ENCODE measurements around the gene TBC1D12.

The TBC1D12 gene

GRCh38 chr10:94407668-94408067 lies 5.3 kb downstream of the TBC1D12 start:
- no peak for DNase-seq (ENCODE audit: low read depth in 2 of 2)

- no peak for DNase-seq (ENCODE audit: low read depth in 2 of 2)
Measured at GRCh38 chr10:94409021-94409657, 6.8 kb downstream of the TBC1D12 start.

- no peak for DNase-seq (ENCODE audit: low read depth in 2 of 2)
Measured at GRCh38 chr10:94411304-94411703, 9.0 kb downstream of the TBC1D12 start.

- DNase-seq (ENCODE audit: low read depth in 2 of 2) = no peak
Measured at GRCh38 chr10:94412449-94412848, 10.1 kb downstream of the TBC1D12 start.

- DNase-seq (ENCODE audit: low read depth in 2 of 2) = no peak
Measured at GRCh38 chr10:94413361-94413760, 11.0 kb downstream of the TBC1D12 start.

GRCh38 chr10:94416896-94417295 lies 14.6 kb downstream of the TBC1D12 start:
- no peak for DNase-seq (ENCODE audit: low read depth in 2 of 2)

GRCh38 chr10:94417321-94417720 lies 15.0 kb downstream of the TBC1D12 start:
- no peak for DNase-seq (ENCODE audit: low read depth in 2 of 2)

GRCh38 chr10:94420516-94420915 lies 18.2 kb downstream of the TBC1D12 start:
- no peak for DNase-seq (ENCODE audit: low read depth in 2 of 2)

GRCh38 chr10:94420998-94421528 lies 18.7 kb downstream of the TBC1D12 start:
- DNase-seq (ENCODE audit: low read depth in 2 of 2) = no peak

- DNase-seq (ENCODE audit: low read depth in 2 of 2) = no peak
Measured at GRCh38 chr10:94423627-94424026, 21.3 kb downstream of the TBC1D12 start.

GRCh38 chr10:94424714-94425337 lies 22.5 kb downstream of the TBC1D12 start:
- no peak for DNase-seq (ENCODE audit: low read depth in 2 of 2)

- DNase-seq (ENCODE audit: low read depth in 2 of 2) = no peak
Measured at GRCh38 chr10:94425942-94426341, 23.6 kb downstream of the TBC1D12 start.

GRCh38 chr10:94427166-94427565 lies 24.8 kb downstream of the TBC1D12 start:
- DNase-seq (ENCODE audit: low read depth in 2 of 2) = no peak

- DNase-seq (ENCODE audit: low read depth in 2 of 2) = no peak
Measured at GRCh38 chr10:94428766-94429707, 26.7 kb downstream of the TBC1D12 start.

GRCh38 chr10:94430701-94431100 lies 28.4 kb downstream of the TBC1D12 start:
- DNase-seq (ENCODE audit: low read depth in 2 of 2) = no peak

- DNase-seq (ENCODE audit: low read depth in 2 of 2) = no peak
Measured at GRCh38 chr10:94432443-94432842, 30.1 kb downstream of the TBC1D12 start.

GRCh38 chr10:94439275-94439861 lies 37.0 kb downstream of the TBC1D12 start:
- no peak for DNase-seq (ENCODE audit: low read depth in 2 of 2)

- no peak for DNase-seq (ENCODE audit: low read depth in 2 of 2)
Measured at GRCh38 chr10:94440096-94440495, 37.8 kb downstream of the TBC1D12 start.

GRCh38 chr10:94443047-94443446 lies 40.7 kb downstream of the TBC1D12 start:
- DNase-seq (ENCODE audit: low read depth in 2 of 2) = no peak

GRCh38 chr10:94443549-94443948 lies 41.2 kb downstream of the TBC1D12 start:
- DNase-seq (ENCODE audit: low read depth in 2 of 2) = no peak

GRCh38 chr10:94450782-94451181 lies 48.4 kb downstream of the TBC1D12 start:
- no peak for DNase-seq (ENCODE audit: low read depth in 2 of 2)
